OCI-LY1 (cell line): Measurements from ENCODE around the gene TOR3A.

ENCODE experiments used
- H2AFZ ChIP-seq: fragments of 200-600 bp; sonication (generic), shearing (Covaris generic); 2 replicates; pipeline ENCODE4 v1.6.0; 2014; ENCODE audit warnings: antibody characterized with exemption, mild to moderate bottlenecking, low read length
- H3F3A ChIP-seq: fragments of 200-600 bp; sonication (generic), shearing (Covaris generic); 2 replicates; pipeline ENCODE4 v1.6.0; 2014; ENCODE audit warnings: mild to moderate bottlenecking, antibody characterized with exemption, low read length, moderate library complexity; ENCODE audit not compliant: insufficient read depth
- H3K27ac ChIP-seq: fragments of 200-600 bp; sonication (generic); 2 replicates; pipeline ENCODE4 v1.5.1; 2014; ENCODE audit warnings: low read length, mixed run types, mild to moderate bottlenecking, low read depth; ENCODE audit not compliant: poor library complexity, severe bottlenecking
- H3K27me3 ChIP-seq: fragments of 200-600 bp; sonication (generic); 2 replicates; pipeline ENCODE4 v1.6.0; 2014; ENCODE audit warnings: antibody characterized with exemption, mild to moderate bottlenecking, low read length, moderate library complexity; ENCODE audit not compliant: insufficient read depth
- H3K36me3 ChIP-seq: fragments of 200-600 bp; sonication (generic); 2 replicates; pipeline ENCODE4 v1.6.1; 2014; ENCODE audit warnings: mild to moderate bottlenecking, antibody characterized with exemption, low read length, moderate library complexity, mixed read lengths; ENCODE audit not compliant: insufficient read depth
- H3K4me1 ChIP-seq: fragments of 200-600 bp; sonication (generic); 2 replicates; pipeline ENCODE4 v1.5.1; 2014; ENCODE audit warnings: mild to moderate bottlenecking, low read length, moderate library complexity; ENCODE audit not compliant: insufficient read depth, severe bottlenecking
- H3K4me2 ChIP-seq: fragments of 200-600 bp; sonication (generic), shearing (Covaris generic); 2 replicates; pipeline ENCODE4 v1.6.1; 2014; ENCODE audit warnings: low read length
- H3K4me3 ChIP-seq: fragments of 200-600 bp; sonication (generic); 2 replicates; pipeline ENCODE4 v1.5.1; 2014; ENCODE audit warnings: low read length, low read depth, mild to moderate bottlenecking, mixed read lengths; ENCODE audit not compliant: poor library complexity, severe bottlenecking
- H3K79me2 ChIP-seq: fragments of 200-600 bp; shearing (Covaris generic); 2 replicates; pipeline ENCODE4 v1.6.1; 2016; ENCODE audit warnings: mixed run types, low read length, mixed read lengths; ENCODE audit not compliant: insufficient read depth
- H3K9ac ChIP-seq: fragments of 200-600 bp; sonication (generic), shearing (Covaris generic); 2 replicates; pipeline ENCODE4 v1.6.1; 2014; ENCODE audit warnings: mild to moderate bottlenecking, low read length, mixed read lengths
- H3K9me2 ChIP-seq: fragments of 200-600 bp; sonication (generic), shearing (Covaris generic); 2 replicates; pipeline ENCODE4 v1.6.1; 2014; ENCODE audit warnings: low read depth, mild to moderate bottlenecking, low read length, mixed read lengths
- H3K9me3 ChIP-seq: fragments of 200-600 bp; shearing (Covaris generic); 2 replicates; pipeline ENCODE4 v1.6.1; 2014; ENCODE audit warnings: low read length, mixed read lengths
- H4K20me1 ChIP-seq: fragments of 200-600 bp; sonication (generic), shearing (Covaris generic); 2 replicates; pipeline ENCODE4 v1.6.0; 2016; ENCODE audit warnings: mild to moderate bottlenecking, low read length; ENCODE audit not compliant: insufficient read depth
- CTCF ChIP-seq: fragments of 200-600 bp; sonication (generic), shearing (Covaris generic); IDR thresholded peaks from 2 replicates; pipeline ENCODE4 v1.5.1; 2017; ENCODE audit warnings: mild to moderate bottlenecking, antibody characterized with exemption, low read length, moderate library complexity, mixed read lengths
- EZH2 ChIP-seq: fragments of 200-600 bp; sonication (generic), shearing (Covaris generic); IDR thresholded peaks from 2 replicates; pipeline ENCODE4 v1.8.0; 2017; ENCODE audit warnings: borderline replicate concordance, mixed run types, mild to moderate bottlenecking, antibody characterized with exemption, low read length, moderate library complexity, mixed read lengths

TOR3A gene

GRCh38 chr1:179126338-179127060 is 44.6 kb downstream of the TOR3A start:
- peaks cover 24% of the 10 kb centered on the region for H3K4me1 ChIP-seq

GRCh38 chr1:179127163-179127895 is 45.5 kb downstream of the TOR3A start:
- no peak overlapping the region for H3K9ac ChIP-seq
- peaks cover 24% of the 10 kb centered on the region for H3K4me1 ChIP-seq

More at GRCh38 chr1:179126338-179127060, 44.6 kb downstream of the TOR3A start:
- TF ChIP-seq CTCF (no peak), EZH2 (no peak)
- no peak overlapping the region for H2AFZ ChIP-seq
- no peaks in the 10 kb centered on the region for H3K9me3 ChIP-seq
- no peaks in the 10 kb centered on the region for H3K79me2 ChIP-seq
- no peak overlapping the region for H3K4me2 ChIP-seq
- H3K27ac ChIP-seq, result no peak overlapping the region
- no peak overlapping the region for H3K4me3 ChIP-seq
- no peak overlapping the region for H3K9ac ChIP-seq
- no peaks in the 10 kb centered on the region for H3F3A ChIP-seq
- no peaks in the 10 kb centered on the region for H3K9me2 ChIP-seq
- H3K27me3 ChIP-seq, result no peaks in the 10 kb centered on the region
- no peaks in the 10 kb centered on the region for H3K36me3 ChIP-seq
- no peaks in the 10 kb centered on the region for H4K20me1 ChIP-seq

DNA sequence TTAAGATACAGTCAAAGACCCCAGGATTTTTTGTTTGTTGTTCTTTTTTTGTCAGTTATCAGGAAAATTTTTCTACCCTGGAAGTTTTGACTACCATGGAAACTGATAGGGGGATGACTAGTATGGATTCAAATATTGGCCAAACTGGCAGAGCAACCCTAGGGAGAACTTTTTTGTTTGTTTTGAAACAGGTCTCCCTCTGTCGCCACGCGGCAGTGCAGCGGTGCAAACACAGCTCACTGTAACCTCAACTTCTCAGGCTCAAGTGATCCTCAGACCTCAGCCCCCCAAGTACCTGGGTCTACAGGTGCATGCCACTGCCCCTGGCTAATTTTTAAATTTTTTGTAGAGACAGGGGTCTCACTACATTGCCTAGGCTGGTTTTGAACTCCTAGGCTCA is 46.6 kb downstream of the TOR3A start:
- H3K4me3 ChIP-seq, result no peak overlapping the region

More at GRCh38 chr1:179127163-179127895, 45.5 kb downstream of the TOR3A start:
- Histone ChIP-seq H3K4me2 (no peak overlapping the region), H3K27me3 (no peaks in the 10 kb centered on the region), H4K20me1 (no peaks in the 10 kb centered on the region), H3K4me3 (no peak overlapping the region), H3K9me2 (no peaks in the 10 kb centered on the region), H2AFZ (no peak overlapping the region), H3K79me2 (no peaks in the 10 kb centered on the region), H3K36me3 (no peaks in the 10 kb centered on the region), H3K27ac (no peak overlapping the region), H3K9me3 (no peaks in the 10 kb centered on the region), H3F3A (peaks cover 5% of the 10 kb centered on the region; the same call in 1 of the 2 replicates)
- no peak for TF ChIP-seq CTCF
- no peak for TF ChIP-seq EZH2

More for the DNA sequence above, 46.6 kb downstream of the TOR3A start:
- H3K36me3 ChIP-seq, result no peaks in the 10 kb centered on the region
- no peaks in the 10 kb centered on the region for H3K79me2 ChIP-seq
- no peak overlapping the region for H3K4me2 ChIP-seq
- H3K27ac ChIP-seq, result no peak overlapping the region
- H3K9ac ChIP-seq, result 0 out of 2 replicates have a peak overlapping the region, but pooled peaks have one; percentile 2
- H3K4me1 ChIP-seq, result peaks cover 24% of the 10 kb centered on the region
- no peaks in the 10 kb centered on the region for H4K20me1 ChIP-seq
- H3K27me3 ChIP-seq, result no peaks in the 10 kb centered on the region
- TF ChIP-seq CTCF (no peak), EZH2 (no peak)
- no peaks in the 10 kb centered on the region for H3K9me2 ChIP-seq
- peaks cover 5% of the 10 kb centered on the region; the same call in 1 of the 2 replicates for H3F3A ChIP-seq
- no peak overlapping the region for H2AFZ ChIP-seq
- no peaks in the 10 kb centered on the region for H3K9me3 ChIP-seq
